ENCODE data around the gene DYNC1I1. TPM values are rescaled to one million over a fixed set of nuclear protein-coding genes. Genes with fewer than 3 reads are reported as not detected.

DYNC1I1 gene
- total RNA-seq, 1 donor from 2014 or later, result 24.3 TPM

GRCh38 chr7:96040250-96040772, 268.0 kb downstream of the DYNC1I1 start:
- no peak for DNase-seq (ENCODE audit: low spot score)
- intact Hi-C loops (cut with DNase I), result no loop called here

- intact Hi-C loops (cut with DNase I), result no loop called here
- DNase-seq (ENCODE audit: low spot score), result no peak
Measured at GRCh38 chr7:96041171-96041570, 268.8 kb downstream of the DYNC1I1 start.

- DNase-seq (ENCODE audit: low spot score), result no peak
- intact Hi-C loops (cut with DNase I), result no loop called here
Measured at GRCh38 chr7:96045181-96045580, 272.8 kb downstream of the DYNC1I1 start.

DNA sequence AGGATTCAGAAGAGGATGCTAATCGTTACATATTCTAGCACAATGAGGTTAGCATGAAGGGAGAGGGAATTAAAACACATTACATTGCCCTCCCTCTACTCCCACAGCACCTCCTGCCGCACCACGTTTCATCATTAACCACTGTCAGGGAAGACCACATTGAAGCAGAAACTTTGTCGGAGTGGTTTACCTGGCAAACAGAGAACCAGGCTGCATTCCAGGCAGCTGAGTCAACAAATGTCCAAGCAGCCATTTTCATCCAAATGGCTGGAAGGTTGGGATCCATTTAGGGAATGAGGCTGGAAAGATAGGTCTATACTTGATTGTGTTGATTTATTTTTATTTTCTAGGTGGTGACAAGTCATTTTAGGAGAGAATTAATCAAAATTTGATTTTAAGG, 273.6 kb downstream of the DYNC1I1 start:
- intact Hi-C loops (cut with DNase I), result no loop called here
- DNase-seq (ENCODE audit: low spot score), result no peak

- intact Hi-C loops (cut with DNase I), result no loop called here
- no peak for DNase-seq (ENCODE audit: low spot score)
Measured at GRCh38 chr7:96052289-96052688, 279.9 kb downstream of the DYNC1I1 start.

DNA sequence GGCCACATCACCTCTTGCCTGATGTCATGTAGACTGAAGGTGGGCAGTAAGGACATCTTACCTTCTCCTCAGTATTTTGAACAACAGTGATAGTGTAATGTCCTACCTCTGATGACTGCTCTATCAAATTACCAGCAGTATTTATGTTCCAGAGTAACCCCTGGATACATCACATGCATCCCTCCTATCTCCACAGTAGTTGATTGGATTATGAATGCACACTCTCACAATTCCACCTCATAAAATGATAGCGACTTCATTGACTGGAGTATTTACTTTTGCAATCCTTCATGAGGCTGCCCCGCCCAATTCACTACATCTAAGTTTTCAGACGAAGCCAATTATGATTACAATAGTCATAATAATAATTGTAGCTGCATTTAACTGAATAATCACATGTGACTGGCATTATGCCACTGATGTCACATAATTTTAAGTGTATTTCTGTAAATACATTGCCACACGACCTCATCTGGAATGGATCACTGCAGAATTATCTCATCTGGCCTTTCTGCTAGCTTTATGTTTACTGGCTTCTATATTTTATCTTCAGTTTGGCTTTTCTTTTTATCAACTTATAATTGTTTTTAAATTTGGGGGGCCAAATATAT, 280.6 kb downstream of the DYNC1I1 start:
- no peak for DNase-seq (ENCODE audit: low spot score)
- intact Hi-C loops (cut with DNase I), result no loop called here

- DNase-seq (ENCODE audit: low spot score), result no peak
- intact Hi-C loops (cut with DNase I), result no loop called here
Measured at GRCh38 chr7:96055717-96056116, 283.4 kb downstream of the DYNC1I1 start.

DNA sequence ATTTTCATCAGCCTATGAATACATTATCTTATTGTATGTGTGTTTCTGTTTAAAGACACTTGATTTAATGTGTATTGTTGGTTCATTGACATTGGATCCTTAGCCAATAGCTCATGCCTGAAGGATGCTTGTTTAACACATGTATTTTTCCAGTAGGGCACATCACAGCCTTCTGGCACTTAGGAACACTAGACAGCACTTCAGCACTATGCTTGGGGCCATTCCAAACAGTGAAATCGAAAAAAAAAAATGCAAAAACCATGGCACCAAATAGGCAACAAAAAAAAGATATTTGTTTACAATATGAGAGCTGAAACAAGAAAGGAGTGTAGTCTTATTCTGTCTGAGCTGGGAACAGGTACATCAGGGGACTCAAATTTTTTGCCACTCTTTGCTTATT, 286.7 kb downstream of the DYNC1I1 start:
- intact Hi-C loops (cut with DNase I), result no loop called here

GRCh38 chr7:96061009-96061408, 288.7 kb downstream of the DYNC1I1 start:
- DNase-seq (ENCODE audit: low spot score), result no peak
- intact Hi-C loops (cut with DNase I), result no loop called here

More for the DNA sequence above, 286.7 kb downstream of the DYNC1I1 start:
- DNase-seq (ENCODE audit: low spot score), result no peak

DNA sequence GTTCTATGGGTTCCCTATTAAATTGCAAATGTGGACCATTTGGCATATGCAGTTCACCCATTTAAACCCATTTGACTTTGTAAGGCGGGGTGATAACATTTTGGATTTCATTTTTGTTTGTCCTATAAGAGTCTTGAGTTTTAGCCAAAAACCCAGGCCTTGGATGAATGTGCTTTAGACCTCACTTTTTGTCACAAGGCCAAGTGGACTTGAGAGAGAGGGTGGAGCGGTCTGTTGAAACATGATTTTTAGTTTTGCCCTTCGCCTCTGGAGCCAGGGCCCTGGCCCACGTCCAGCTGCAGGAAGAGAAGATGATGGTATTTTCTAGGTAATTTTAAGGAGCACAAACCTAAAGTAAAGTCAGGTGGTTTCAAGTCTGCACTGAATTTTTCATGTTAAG, 289.5 kb downstream of the DYNC1I1 start:
- intact Hi-C loops (cut with DNase I), result no loop called here
- DNase-seq (ENCODE audit: low spot score), result no peak

DNA sequence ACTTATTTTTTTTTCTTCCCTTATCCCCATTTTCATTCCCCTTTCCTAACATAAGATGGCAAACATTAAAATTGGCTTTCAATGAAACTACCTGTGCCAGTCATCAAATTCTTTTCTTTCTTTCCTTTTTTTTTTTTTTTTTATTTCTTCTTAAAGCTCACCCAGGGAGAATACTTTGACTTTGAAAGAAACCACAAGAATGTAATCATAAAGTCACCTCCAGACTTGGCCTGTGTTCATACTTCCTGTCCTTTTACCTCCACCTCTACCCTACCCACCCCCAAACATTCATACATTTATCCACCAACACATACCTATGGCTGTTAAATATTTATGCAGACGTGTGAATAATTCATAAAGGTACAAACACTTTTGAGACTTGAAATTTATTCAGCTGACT, 295.0 kb downstream of the DYNC1I1 start:
- no peak for DNase-seq (ENCODE audit: low spot score)
- intact Hi-C loops (cut with DNase I), result no loop called here

- intact Hi-C loops (cut with DNase I), result no loop called here
- DNase-seq (ENCODE audit: low spot score), result no peak
Measured at GRCh38 chr7:96069401-96069800, 297.0 kb downstream of the DYNC1I1 start.

DNA sequence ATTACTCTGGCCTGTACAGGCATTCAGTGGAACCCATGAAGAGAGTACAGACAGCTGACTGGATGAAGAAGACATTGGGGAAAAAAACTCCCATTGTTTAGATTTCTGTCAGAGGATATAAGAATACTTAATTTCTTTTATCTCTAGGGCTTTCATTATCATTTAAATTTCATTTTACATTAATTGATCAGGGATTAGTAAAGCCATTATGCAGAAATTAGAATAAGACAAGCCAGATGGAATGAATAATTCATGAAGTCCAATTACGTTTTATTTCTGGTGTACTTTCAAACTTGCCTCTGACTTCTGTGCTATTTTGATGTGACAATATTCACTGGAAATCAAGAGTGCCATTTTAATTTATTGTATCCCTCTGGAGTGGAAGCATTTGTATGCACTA, 302.5 kb downstream of the DYNC1I1 start:
- DNase-seq (ENCODE audit: low spot score), result no peak
- intact Hi-C loops (cut with DNase I), result loop anchor here (2.0 to 5.0 kb wide), 2 partner anchors 158 to 952 kb away; no protein-coding TSS in a partner anchor

GRCh38 chr7:96075510-96076349, 303.4 kb downstream of the DYNC1I1 start:
- no peak for DNase-seq (ENCODE audit: low spot score)
- intact Hi-C loops (cut with DNase I), result loop anchor here (2.0 to 5.0 kb wide), 2 partner anchors 158 to 951 kb away; no protein-coding TSS in a partner anchor

DNA sequence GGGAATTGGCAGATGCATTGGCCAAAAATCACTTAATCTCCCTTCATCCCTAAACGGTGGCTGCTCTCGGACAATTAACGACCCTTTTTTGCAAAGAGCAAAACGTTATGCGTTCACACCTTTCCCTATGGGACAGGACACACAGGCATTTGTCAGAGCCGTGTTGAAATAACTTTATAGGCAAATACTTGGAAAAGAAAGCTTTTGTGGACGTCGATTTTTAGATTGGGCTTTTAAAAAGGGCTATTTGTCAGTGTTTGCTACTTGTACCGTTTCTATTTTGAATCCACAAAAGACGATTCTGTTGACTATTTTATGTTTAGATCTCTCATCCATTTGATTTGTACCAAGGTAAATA, 304.0 kb downstream of the DYNC1I1 start:
- intact Hi-C loops (cut with DNase I), result loop anchor here (5.0 kb wide), 1 partner anchor 159 kb away; no protein-coding TSS in a partner anchor
- no peak for DNase-seq (ENCODE audit: low spot score)

DNA sequence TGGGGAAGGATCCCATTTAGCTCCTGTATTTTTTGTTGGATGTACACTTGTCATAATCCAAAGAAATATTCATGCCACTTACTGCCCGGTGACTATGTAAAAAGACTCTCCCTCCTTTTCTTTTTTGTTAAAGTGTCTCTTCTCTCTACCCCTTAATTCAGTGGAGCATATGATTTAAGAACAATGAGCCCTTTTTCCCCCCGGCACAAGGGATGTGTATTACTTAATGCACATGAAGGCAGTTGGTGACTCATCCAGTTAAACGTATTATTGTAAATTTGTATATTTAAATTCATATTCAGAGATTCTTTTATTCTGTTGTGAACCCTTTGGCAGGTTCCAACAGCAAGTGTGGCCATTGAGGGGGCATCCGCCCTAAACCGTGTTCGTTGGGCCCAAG, 307.7 kb downstream of the DYNC1I1 start:
- intact Hi-C loops (cut with DNase I), result no loop called here
- DNase-seq (ENCODE audit: low spot score), result no peak

DNA sequence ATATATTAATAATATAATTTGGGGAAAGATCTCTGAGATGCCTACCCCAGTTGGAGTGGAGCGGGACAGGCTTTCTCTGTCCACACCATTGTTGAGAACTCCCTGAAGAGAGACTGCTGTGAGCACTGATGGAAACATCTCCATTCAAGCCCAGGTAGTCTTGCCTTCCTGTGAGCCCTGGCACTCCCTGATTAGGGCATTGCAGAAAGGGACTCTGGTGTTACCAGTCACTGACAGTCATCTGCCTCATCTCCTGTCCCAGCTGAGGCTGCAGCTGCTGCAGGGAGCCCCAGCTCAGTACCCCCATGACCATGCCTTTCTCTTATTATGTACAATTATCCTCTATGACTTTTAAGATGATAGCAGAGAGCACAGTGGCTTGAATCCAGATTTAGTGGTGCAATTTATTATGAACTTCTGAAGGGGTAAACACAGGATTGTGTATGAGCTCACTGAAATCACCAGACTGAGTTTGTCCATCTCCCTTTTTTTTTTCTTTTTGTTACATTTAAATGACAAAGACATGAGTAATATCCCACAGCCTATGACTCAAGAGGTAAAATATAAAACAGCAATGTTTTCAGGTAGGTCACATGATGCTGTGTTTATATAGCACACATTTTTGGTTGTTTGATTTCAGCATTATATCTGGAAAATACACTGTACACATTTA, 312.7 kb downstream of the DYNC1I1 start:
- intact Hi-C loops (cut with DNase I), result no loop called here
- no peak for DNase-seq (ENCODE audit: low spot score)

DNA sequence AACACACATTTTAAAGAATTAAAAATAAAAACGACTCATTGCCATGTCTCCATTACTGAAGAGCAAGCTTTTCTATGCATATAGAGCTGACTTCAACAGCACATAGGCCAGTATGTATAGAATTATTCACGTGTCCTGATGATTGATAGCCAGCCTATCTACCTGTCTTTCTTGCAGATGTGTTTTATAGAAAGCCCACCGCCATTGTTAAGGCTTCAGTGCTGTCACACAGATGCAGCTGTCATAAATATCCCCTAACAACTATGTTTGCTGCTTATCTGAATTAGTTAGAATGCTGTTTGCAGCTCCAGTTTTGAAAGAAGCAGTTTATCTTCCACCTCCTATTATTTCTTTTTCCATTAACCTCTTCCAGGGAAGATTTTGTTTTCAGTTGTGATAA, 313.6 kb downstream of the DYNC1I1 start:
- DNase-seq (ENCODE audit: low spot score), result no peak
- intact Hi-C loops (cut with DNase I), result no loop called here

DNA sequence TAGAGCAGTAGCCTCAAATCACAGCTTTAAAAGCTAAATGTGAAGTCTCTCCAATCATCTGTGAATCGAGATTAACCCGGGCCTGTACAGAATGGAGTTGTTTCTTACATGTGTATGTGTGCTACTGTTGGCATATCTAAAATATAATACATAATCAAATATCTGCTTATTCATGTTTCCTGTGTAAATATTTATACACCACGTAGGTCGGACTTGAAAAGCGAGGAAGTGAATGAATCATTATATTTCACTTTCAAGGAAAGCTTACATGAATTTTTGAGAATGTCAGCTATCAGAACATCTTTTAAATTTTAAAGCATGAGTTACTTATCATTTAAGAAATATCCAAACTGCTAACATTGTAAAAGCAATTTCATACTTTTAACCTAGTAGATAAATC, 316.2 kb downstream of the DYNC1I1 start:
- intact Hi-C loops (cut with DNase I), result no loop called here
- no peak for DNase-seq (ENCODE audit: low spot score)

DNA sequence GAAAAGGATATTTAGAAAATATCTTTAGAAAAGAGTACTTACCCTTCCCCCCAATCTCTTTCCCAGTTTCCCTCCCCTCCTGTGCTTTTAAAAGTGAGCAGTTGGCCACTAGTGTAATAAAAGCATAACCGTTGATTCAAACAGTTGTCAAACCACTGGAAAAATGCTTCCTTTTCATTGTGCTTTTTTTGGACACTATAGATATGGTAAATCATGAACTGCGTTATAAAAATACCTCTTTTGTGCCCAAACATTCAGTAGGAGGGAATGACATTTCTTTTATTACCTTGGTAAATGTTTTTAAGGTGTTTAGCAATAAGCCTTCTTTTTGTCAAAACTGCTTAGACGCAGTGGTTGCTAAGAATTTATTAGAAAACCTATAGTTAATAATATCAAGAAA, 317.2 kb downstream of the DYNC1I1 start:
- no peak for DNase-seq (ENCODE audit: low spot score)
- intact Hi-C loops (cut with DNase I), result no loop called here
